CD4-positive, alpha-beta T cell treated with Interleukin-4 for 4 hours (primary cell): ENCODE data around the gene SLC25A47.
A peak's percentile ranks its signal among the peaks of the same experiment; 100 is the strongest.
"Not testable (repeated sequence)": the region's sequence is repeated elsewhere in the genome, so short reads cannot be mapped to it uniquely, and the experiment has no call there.

ENCODE experiments used
- DNase-seq: peaks from one replicate; pipeline ENCODE4 v3.0.0-alpha.2; 2020

SLC25A47 gene

DNA sequence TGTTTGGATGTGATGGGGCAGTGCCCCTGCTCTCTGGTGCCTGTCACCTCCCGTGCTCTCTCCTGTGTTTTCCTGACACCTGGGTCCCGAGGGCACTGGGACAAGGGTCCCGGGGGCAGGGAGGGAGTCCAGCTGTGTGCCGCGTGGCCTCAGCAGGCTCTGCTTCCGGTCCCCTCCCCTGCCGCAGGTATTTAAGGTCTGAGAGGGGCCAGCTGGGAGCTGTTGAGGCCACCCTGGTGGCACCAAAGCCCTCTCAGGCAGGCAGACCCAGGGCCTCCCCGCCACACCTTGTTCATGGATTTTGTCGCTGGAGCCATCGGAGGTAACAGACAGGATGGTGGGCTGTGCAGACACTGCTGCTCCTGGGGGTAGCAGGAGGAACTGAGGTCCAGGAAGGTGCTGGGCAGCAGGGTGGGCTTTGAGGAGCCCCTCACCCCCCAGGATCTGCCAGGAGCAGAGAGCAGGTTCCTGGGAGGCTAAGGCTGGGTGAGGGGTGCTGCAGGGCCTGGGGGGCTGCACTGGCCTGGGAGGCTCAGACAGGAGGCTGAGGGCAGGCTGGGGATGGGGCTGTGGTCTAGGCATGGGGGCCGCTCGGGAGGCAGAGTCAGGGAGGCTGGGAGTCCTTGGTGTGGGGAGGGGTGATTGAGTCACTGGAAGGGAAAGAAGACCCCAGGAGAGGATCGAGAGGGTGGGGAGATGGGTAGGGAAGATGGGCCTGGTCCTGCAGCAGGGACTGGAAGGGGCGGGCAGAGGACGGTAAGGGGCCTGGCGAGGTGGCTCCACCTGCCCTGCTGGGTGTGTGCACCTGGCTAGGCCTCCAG lies at the start of gene SLC25A47:
Gene SLC25A47 (plus strand): TSS at position 219 of the 821 bp plus-strand sequence. CDS start 76 bp downstream, at position 295.
- no peak for DNase-seq

DNA sequence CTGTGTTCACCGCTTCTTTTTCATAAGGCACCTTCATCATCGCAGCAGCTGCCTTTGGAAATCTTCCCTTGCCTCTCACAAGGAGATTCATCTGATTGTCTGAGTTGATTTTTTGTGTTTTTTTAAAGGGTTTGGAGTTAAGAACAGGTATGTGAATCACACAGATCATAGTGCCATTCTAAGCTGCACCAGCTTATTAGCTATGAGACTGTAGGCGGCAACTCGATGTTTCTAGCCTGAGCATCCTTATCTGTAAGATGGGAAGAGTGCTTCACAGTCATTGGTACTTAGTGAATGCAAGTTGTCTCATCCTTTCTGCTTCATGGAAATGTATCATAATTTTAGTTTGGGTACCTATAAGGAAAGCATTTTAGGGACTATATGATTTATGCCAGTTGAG lies 48.9 kb upstream of the SLC25A47 start:
- DNase-seq, result no peak

DNA sequence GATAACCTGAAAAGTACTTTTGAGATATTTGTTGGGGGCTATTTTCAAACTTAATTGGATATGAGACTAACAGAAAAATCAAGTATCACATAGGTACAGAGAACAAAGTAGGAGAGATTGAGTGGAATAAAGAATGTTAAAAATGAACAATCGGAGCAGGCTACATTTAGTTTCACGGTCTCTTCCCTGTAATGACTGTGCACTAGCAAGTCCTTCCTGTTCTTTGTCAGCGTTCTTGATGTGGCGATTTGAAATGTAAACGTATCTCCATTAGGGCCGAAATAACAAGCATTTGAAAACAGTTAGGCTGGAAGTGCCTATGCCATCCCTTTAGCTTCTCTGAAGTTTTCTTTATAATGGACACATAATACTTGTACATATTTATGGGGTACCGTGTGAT lies 47.9 kb upstream of the SLC25A47 start:
- no peak for DNase-seq

DNA sequence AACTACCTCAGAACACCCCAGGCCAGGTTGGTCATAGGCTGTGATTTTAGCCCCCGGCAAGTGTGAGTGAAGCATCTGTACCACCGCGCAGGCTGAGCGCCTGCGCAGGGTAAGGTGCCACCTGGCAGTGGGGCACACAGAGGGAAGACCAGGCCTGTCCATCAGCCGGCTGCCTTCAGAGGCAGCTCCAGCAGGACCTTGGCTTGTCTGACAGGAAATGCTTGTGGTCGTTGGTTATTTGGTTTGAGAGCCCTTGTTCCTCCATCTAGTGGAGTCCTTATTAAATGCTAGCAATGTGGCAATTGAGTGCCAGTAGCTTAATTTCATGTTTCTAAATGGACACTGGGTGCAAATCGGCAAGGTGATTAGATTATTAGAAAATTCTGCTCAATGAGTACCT lies 44.4 kb upstream of the SLC25A47 start:
- peak; percentile 14 for DNase-seq

DNA sequence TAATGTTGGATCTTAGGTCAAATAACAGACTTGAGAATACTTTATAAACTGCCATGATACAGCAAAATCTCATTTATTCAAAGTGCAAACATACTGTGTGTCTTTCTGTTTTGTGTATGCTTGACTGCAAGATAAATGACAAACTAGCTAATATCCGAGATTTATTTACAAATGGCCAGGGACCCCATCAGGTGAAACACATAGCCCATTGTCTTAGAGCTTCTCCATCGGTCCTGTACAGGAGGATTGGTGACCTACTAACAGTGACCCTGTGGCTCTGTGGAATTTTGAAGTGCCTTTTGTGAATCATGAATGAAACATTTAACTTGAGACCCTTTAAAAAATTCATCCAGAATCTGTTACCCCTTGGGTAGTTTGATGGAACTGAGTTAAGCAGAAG lies 44.0 kb upstream of the SLC25A47 start:
- DNase-seq, result no peak

- no peak for DNase-seq
Observed at GRCh38 chr14:100279563-100279962, 43.6 kb upstream of the SLC25A47 start.

GRCh38 chr14:100281286-100282082 lies 41.7 kb upstream of the SLC25A47 start:
- no peak for DNase-seq

GRCh38 chr14:100282083-100282350 lies 41.1 kb upstream of the SLC25A47 start:
- DNase-seq, result no peak

DNA sequence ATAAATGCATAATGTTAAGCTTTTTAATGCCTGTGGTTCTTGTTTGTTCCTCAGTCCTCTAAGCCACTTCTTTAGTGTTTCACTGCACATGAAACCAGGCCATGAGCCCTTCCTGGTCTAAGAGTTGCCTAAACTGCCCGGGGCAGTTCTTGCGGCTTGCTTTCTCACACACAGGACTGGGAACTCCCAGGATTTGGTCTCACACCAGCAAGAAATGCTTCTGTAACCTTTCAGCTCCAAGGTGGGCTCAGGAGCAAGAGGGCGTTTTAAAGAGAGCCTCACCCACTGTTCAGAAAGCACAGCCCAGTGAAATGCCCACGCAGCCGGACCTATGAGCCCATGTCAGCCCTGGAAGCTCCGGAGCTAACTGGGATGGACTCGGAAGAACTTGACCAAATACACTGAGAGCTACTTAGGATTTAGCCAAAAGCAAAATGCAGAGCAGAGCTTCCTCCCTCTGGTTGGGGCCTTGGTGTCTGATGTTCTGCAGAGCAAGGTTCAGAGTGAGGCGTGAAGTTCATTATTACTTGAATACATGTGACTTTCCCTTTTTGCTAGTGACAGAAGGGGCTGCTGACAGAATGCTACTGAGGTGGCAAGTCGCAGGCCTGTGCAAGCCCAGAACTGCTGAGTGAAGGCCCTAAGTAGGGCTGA lies 40.2 kb upstream of the SLC25A47 start:
- no peak for DNase-seq

GRCh38 chr14:100283436-100283835 lies 39.7 kb upstream of the SLC25A47 start:
- not testable (repeated sequence) for DNase-seq

DNA sequence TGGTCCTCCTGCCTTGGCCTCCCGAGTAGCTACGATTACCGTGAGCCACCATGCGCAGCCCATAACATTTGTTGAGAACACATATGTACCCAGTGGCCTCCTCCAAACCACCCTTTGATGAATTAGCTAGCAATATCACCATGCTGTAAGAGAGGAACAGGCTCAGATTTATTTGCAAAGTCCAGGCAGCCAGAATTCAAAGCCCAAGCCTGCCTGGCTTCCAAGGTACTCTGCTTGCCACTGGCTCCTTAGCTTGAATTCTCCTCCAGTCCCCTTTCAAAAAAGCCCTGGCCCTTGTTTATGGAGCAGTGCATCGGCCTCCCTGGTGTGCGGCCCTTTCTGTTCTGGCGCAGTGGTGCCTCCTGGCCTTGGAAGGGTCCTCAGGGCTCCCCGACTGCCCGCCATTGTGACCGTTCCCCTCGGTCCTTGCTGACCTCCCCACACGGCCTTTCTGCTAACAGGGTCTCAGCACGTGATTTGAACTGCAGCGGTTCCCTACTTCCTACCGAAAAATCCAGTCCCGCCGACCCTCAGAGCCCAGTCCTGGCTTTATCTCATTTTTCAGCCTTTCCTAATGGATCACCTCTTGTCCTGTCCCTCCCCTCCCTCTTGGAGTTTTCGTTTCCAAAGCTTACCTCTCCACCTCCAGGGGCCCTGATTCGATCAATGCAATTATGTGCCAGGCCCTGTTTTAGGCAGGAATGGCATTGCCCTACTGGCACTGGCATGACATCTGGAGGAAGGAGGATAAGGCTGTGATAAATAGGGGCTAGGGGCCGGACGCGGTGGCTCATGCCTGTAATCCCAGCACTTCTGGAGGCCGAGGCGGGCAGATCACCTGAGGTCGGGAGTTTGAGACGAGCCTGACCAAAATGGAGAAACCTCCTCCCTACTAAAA lies 38.9 kb upstream of the SLC25A47 start:
- no peak for DNase-seq

DNA sequence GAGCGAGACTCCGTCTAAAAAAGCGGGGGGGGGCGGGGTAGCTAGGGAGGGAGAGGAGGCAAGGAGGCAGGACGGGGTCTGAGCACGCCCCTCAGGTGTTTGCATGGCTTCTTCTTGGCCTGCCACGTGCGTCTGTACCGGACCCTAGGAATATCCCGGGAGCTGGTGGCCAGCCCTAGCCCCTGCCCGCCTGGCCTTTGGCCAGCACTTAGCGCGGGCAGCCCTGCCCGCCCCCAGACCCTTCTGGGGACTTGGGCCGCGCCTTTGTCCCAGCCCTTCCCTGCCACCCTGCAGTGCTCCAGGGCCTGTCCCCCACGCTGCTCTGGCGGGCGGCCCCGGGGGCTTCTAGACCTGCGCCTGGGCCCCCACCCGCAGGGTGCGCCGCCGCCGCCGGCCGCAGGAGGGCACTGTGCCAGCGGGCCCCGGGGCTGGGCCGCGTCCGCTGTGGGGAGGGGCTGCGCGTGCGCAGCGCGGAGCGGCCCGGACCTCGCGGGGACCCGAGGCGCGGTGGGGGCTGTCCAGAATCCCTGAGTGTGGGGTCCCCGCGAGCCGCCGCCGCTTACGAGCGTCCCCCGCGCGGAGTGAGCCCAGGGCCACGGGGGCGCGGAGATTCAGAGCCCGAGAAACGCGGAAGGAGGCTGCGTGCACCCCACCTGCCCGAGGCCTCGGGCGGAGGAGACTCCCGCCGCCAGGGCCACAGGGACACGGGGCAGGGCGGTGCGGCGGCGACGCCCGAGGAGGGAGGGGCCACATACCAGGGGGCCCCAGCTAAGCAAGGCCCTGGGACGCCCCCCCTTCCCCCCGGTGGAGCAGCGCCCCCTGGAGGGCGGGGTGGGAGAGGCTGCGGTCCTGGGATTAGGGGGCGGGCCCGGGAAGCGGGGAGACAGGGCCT lies 37.9 kb upstream of the SLC25A47 start:
- DNase-seq, result peak; percentile 59

- DNase-seq, result no peak
Observed at GRCh38 chr14:100285913-100286400, 37.2 kb upstream of the SLC25A47 start.

DNA sequence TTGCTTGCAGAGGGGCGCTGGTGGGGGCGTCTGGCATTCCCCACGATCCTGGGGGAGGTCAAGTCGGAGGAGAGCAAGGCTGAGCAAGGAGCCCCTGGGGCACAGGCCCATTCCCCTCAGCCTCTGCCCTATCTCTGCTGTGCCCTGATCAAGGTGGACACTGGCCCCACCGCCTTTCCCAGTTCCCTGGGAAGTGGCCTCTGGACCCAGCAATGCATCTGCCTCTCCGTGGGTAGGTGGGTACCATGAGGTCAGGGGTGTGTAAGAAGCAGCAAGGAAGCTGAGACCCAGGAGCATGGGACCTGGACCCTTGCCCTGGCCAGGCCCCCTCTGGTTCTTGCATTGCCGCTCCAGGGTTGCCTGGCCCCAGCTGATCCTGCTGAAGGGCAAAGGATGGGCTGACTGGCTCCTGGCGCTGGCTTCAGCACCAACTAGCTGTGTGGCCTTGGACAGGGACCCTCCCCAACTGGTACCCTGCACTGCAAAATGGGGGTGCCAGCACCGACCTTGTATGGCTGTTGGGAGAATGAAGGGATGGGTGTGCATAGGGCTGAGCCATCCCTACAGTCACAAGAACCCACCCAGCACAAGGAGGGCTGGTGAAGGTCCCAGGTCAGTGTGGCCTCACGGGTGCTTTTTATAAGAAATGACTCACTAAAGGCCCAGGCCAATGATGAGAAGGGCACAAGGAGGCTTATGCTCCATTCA lies 36.5 kb upstream of the SLC25A47 start:
- no peak for DNase-seq

DNA sequence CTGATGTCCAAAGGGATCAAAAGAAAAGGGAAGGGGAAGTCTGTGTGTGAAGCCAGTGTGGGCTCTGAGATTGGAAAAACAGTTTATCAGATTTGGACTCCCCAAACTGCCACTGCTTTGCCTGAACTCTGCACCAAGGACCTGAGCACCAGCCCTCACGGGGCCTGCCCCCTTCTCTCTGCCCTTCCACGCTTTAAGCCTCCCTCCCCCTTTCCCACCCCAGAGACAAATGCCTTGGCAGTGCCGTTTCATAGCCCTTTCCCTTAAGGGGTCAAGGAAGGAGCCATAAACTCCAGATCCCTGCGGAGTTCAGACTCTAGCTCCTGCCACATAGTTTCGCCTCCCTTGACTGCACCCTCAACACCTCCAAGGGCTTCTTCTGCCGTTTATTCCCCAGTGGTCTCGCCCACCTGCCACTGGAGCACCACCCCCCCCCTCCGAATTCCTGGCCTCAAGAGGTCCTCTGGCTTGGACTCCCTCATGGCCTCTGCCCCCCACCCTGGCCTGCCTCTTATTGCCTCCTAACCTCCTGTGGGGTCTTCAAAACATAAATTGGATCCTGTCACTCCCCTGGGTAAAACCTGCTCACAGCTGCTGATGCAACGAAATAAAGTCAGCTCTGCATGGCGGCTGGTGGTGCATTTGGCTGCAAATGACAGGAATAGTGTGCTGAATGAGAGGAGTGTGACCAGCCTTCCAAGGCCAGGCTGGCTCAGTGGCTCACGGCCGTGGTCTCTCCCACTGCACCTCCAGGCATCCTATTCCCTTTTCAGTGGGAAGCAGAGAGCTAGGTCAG lies 35.7 kb upstream of the SLC25A47 start:
- no peak for DNase-seq

DNA sequence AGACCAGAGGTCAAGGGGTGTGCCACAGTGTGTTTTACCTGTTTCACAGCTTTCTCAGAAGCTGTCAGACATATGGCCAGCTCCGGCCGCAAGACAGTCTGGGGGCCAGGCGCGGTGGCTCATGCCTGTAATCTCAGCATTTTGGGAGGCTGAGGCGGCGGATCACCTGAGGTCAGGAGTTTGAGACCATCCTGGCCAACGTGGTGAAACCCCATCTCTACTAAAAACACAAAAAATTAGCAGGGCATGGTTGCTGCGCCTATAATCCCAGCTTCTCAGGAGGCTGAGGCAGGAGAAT lies 35.2 kb upstream of the SLC25A47 start:
- not testable (repeated sequence) for DNase-seq

GRCh38 chr14:100288382-100289185 lies 34.6 kb upstream of the SLC25A47 start:
- no peak for DNase-seq

DNA sequence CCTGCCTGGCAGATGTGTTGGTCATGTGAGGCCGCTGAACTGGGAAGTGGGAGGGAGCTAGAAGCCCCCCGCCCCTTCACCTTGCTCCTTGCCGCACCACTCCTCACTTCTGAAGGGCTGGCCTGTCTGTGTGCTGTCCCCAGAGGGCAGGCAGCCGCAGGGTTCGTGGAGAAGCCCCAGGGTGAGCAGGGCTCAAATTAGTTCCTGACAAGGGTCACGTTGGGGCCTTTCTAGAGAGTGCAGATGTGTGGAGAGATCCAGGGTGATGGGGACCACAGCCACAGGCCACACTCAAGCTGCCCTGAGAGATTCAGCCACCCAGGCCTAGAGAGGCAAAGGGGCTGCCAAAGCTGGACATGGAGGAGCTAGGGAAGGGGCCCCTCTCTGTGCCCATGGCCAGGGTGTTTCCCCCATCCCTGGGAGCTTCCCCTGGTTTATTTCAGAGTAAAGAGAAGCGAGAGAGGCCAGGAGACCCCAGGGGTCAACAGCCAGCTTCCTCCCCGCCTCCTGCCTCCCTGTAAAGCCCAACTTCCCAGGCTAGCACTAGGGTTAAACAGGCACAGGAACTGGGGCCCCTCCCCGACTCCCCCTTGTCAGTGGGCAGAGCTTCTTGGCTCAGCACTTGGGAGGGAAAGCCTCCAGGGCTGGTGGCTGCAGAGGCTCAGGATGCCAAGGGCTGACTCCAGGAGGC lies 33.1 kb upstream of the SLC25A47 start:
- no peak for DNase-seq
